ACC112 (cell line): ENCODE measurements around the gene CAMSAP2.
A peak's percentile ranks its signal among the peaks of the same experiment; 100 is the strongest.

Experiments used
- H2AFZ ChIP-seq: fragments of 200-600 bp; sonication (generic); one replicate; pipeline ENCODE4 v1.6.0; 2017; ENCODE audit warnings: antibody characterized with exemption, low read length; ENCODE audit not compliant: unreplicated experiment
- H3K27ac ChIP-seq: fragments of 200-600 bp; sonication (generic); 2 replicates; pipeline ENCODE4 v1.5.1; 2014; ENCODE audit warnings: low read depth, mild to moderate bottlenecking, antibody characterized with exemption, low read length, moderate library complexity
- H3K27me3 ChIP-seq: fragments of 200-600 bp; sonication (generic); 2 replicates; pipeline ENCODE4 v1.6.1; 2014; ENCODE audit warnings: mild to moderate bottlenecking, antibody characterized with exemption, low read length, moderate library complexity, mixed read lengths; ENCODE audit not compliant: insufficient read depth
- H3K36me3 ChIP-seq: fragments of 200-600 bp; sonication (generic); 2 replicates; pipeline ENCODE4 v1.6.1; 2016; ENCODE audit warnings: mild to moderate bottlenecking, antibody characterized with exemption, low read length, moderate library complexity, mixed read lengths; ENCODE audit not compliant: insufficient read depth
- H3K4me1 ChIP-seq: fragments of 200-600 bp; sonication (generic); one replicate; pipeline ENCODE4 v1.6.1; 2016; ENCODE audit warnings: low read length, mixed read lengths; ENCODE audit not compliant: insufficient read depth, unreplicated experiment, control insufficient read depth
- H3K4me3 ChIP-seq: fragments of 200-600 bp; sonication (generic); 2 replicates; pipeline ENCODE4 v1.5.1; 2014; ENCODE audit warnings: mild to moderate bottlenecking, low read depth, low read length
- H3K79me2 ChIP-seq: fragments of 200-600 bp; sonication (generic); one replicate; pipeline ENCODE4 v1.6.0; 2016; ENCODE audit warnings: low read length; ENCODE audit not compliant: control insufficient read depth, unreplicated experiment, insufficient read depth

The CAMSAP2 gene

GRCh38 chr1:200892546-200892945 is 153.9 kb downstream of the CAMSAP2 start:
- Histone ChIP-seq H3K4me3 (peak overlapping the region; percentile 83; the same call in 1 of the 2 replicates), H2AFZ (no peak overlapping the region), H3K27ac (no peak overlapping the region), H3K27me3 (0 out of 2 replicates have a peak, but pooled peaks cover 14% of the 10 kb centered on the region), H3K36me3 (no peaks in the 10 kb centered on the region), H3K79me2 (no peaks in the 10 kb centered on the region), H3K4me1 (peaks cover 15% of the 10 kb centered on the region)

- no peak overlapping the region for H3K4me3 ChIP-seq
- H3K4me1 ChIP-seq, result peaks cover 15% of the 10 kb centered on the region
- H2AFZ ChIP-seq, result no peak overlapping the region
- H3K79me2 ChIP-seq, result no peaks in the 10 kb centered on the region
- H3K27me3 ChIP-seq, result 0 out of 2 replicates have a peak, but pooled peaks cover 14% of the 10 kb centered on the region
- no peaks in the 10 kb centered on the region for H3K36me3 ChIP-seq
- H3K27ac ChIP-seq, result no peak overlapping the region
Observed at GRCh38 chr1:200892958-200893357, 154.3 kb downstream of the CAMSAP2 start.

GRCh38 chr1:200893411-200893901 is 154.8 kb downstream of the CAMSAP2 start:
- Histone ChIP-seq H3K36me3 (no peaks in the 10 kb centered on the region), H3K27me3 (0 out of 2 replicates have a peak, but pooled peaks cover 14% of the 10 kb centered on the region), H3K4me1 (peaks cover 10% of the 10 kb centered on the region), H3K79me2 (no peaks in the 10 kb centered on the region), H3K4me3 (no peak overlapping the region), H3K27ac (no peak overlapping the region), H2AFZ (no peak overlapping the region)

- H2AFZ ChIP-seq, result no peak within 1 kb of the TSS
Observed at GRCh38 chr1:200894712-200895442, 156.2 kb downstream of the CAMSAP2 start, which contains the start of gene INAVA. TSS of gene INAVA (plus strand) at chr1:200894900. CDS start at chr1:200898401, 3,501 bp downstream.

GRCh38 chr1:200895443-200895789 is 156.7 kb downstream of the CAMSAP2 start:
- no peak overlapping the region for H2AFZ ChIP-seq
- H3K27me3 ChIP-seq, result 0 out of 2 replicates have a peak, but pooled peaks cover 6% of the 10 kb centered on the region
- H3K27ac ChIP-seq, result no peak overlapping the region
- no peaks in the 10 kb centered on the region for H3K79me2 ChIP-seq
- no peak overlapping the region for H3K4me3 ChIP-seq
- no peaks in the 10 kb centered on the region for H3K36me3 ChIP-seq
- H3K4me1 ChIP-seq, result peaks cover 9% of the 10 kb centered on the region

More at GRCh38 chr1:200894712-200895442, 156.2 kb downstream of the CAMSAP2 start, which contains the start of gene INAVA:
- H3K4me1 ChIP-seq, result peaks cover 9% of the 10 kb centered on the region
- no peaks in the 10 kb centered on the region for H3K79me2 ChIP-seq
- H3K27me3 ChIP-seq, result 0 out of 2 replicates have a peak, but pooled peaks cover 6% of the 10 kb centered on the region
- no peaks in the 10 kb centered on the region for H3K36me3 ChIP-seq
- no peak within 1 kb of the TSS for H3K4me3 ChIP-seq
- H3K27ac ChIP-seq, result no peak within 1 kb of the TSS

DNA sequence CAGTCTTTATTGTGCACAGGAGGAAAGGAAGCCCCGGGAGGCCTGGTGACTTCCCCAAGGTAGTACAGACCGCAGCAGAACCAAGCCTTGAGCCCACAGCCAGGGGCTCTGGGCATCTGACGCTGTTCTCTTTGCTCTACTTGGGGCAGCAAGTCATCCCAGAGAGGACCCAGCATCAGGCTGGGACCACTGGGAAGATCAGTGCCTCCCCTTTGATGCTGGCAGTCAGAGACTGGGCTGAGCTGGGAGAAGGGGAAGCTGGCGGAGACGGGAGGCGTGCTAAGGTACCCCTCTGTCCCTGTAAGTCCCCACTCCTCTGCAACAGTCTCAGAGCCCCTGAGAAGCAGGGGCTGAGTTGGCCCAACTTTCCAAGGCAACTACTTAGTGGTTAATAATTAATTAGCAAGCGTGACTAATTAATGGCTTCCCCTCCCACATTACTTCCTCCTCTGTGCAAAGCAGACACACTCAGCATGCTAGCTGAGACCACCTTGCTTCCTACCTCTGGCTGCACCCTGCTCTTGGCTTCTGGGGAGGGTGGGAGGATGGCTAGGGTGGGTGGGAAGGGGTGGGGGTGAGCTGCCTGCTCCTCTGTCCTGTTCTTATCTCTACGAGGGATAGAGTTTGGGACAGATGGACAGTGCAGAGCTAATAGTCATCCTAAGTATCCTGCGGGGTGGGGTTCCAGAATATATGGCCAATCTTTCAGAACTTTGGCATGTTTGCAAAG is 157.3 kb downstream of the CAMSAP2 start:
- Histone ChIP-seq H3K27ac (no peak overlapping the region), H3K4me1 (peaks cover 9% of the 10 kb centered on the region), H3K4me3 (no peak overlapping the region), H3K27me3 (0 out of 2 replicates have a peak, but pooled peaks cover 6% of the 10 kb centered on the region), H3K79me2 (no peaks in the 10 kb centered on the region), H3K36me3 (no peaks in the 10 kb centered on the region), H2AFZ (no peak overlapping the region)

DNA sequence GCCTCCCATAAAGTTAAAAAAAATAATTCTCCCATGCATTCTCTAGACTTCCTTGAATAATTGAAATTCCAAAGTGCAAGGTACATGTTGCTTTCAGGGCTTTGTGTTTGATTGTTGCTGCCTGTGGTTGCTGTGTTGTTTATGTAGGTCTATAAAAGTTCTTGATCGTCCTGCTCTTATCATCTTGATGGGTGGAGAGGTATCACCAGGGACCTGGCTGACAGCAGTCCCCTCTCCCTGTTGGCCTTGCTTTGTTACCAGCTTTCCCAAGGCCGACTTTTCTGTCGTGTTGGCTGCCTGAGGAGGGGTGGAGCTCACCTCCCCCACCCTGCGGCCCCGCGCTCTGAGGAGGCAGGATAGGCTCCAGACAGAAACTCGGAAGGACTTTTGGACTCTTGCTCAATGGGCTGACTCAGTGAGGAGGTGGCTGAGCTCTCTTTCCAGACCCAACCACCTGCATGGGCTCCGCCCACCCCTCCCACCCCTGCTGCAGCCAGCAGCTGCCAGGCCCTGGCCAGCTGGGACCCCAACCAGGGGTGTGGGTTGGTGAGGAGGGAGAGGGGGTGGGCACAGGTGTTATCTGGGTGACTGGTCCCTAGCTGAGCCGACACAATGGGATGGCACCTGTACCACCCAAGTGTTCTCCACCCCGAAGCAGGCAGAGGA is 158.0 kb downstream of the CAMSAP2 start:
- no peak overlapping the region for H3K27ac ChIP-seq
- peaks cover 9% of the 10 kb centered on the region for H3K4me1 ChIP-seq
- H3K27me3 ChIP-seq, result 0 out of 2 replicates have a peak, but pooled peaks cover 4% of the 10 kb centered on the region
- H2AFZ ChIP-seq, result no peak overlapping the region
- H3K79me2 ChIP-seq, result no peaks in the 10 kb centered on the region
- H3K4me3 ChIP-seq, result no peak overlapping the region
- no peaks in the 10 kb centered on the region for H3K36me3 ChIP-seq

- H3K4me1 ChIP-seq, result peaks cover 5% of the 10 kb centered on the region
- H3K79me2 ChIP-seq, result no peaks in the 10 kb centered on the region
- no peaks in the 10 kb centered on the region for H3K27me3 ChIP-seq
- H2AFZ ChIP-seq, result no peak overlapping the region
- no peaks in the 10 kb centered on the region for H3K36me3 ChIP-seq
- no peak overlapping the region for H3K4me3 ChIP-seq
- no peak overlapping the region for H3K27ac ChIP-seq
Observed at GRCh38 chr1:200897259-200897658, 158.6 kb downstream of the CAMSAP2 start.

GRCh38 chr1:200899015-200899386 is 160.3 kb downstream of the CAMSAP2 start:
- Histone ChIP-seq H3K36me3 (no peaks in the 10 kb centered on the region), H3K4me3 (no peak overlapping the region), H3K4me1 (peaks cover 5% of the 10 kb centered on the region), H3K27me3 (no peaks in the 10 kb centered on the region), H3K27ac (no peak overlapping the region), H3K79me2 (no peaks in the 10 kb centered on the region), H2AFZ (no peak overlapping the region)

DNA sequence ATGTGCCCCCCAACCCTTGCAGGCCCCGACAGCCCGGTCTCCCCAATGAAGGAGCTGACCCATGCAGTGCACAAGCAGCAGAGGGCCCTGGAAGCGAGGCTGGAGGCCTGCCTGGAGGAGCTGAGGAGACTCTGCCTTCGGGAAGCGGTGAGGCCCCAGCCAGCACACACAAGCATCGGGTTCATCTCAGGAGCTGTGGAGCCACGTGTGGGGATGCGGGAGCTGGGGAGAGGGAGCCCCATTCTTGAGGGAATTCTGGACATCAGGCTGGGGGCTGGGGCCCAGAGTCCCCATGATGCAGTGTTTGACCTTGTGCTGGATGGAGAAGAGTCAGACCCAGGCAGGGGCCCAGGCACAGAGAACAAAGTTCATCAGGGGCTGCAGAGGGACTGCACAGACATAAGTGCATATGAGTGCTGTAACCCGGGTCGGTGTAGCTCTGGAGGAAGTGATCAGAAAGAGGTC is 160.8 kb downstream of the CAMSAP2 start:
- Histone ChIP-seq H2AFZ (no peak overlapping the region), H3K27ac (no peak overlapping the region), H3K27me3 (no peaks in the 10 kb centered on the region), H3K4me3 (no peak overlapping the region), H3K4me1 (peaks cover 5% of the 10 kb centered on the region), H3K79me2 (no peaks in the 10 kb centered on the region), H3K36me3 (no peaks in the 10 kb centered on the region)
